Ovary (tissue), 9 donors: ENCODE data around the gene TMEM214. TPM values are rescaled to one million over a fixed set of nuclear protein-coding genes. Genes with fewer than 3 reads are reported as not detected.
"Not testable (repeated sequence)": the region's sequence is repeated elsewhere in the genome, so short reads cannot be mapped to it uniquely, and the experiment has no call there.

ENCODE experiments used
- DNase-seq, 5 donors: peaks; one replicate each; pipeline ENCODE4 v3.0.0-alpha.2; 2019 to 2020
- H3K27ac ChIP-seq, 2 donors: fragments of 200-600 bp; one replicate each; pipeline versions ENCODE4 v1.5.1 to v1.8.0; 2019 to 2022
- H3K27me3 ChIP-seq: fragments of 200-600 bp; one replicate; pipeline ENCODE4 v1.8.0; 2022
- H3K36me3 ChIP-seq: fragments of 200-600 bp; sonication (generic); one replicate; pipeline ENCODE4 v1.5.1; 2019
- H3K4me1 ChIP-seq: one replicate; pipeline ENCODE4 v1.8.1; 2013; ENCODE audit warnings: mild to moderate bottlenecking, moderate library complexity; ENCODE audit not compliant: insufficient read depth
- H3K4me3 ChIP-seq: fragments of 200-600 bp; sonication (generic); one replicate; pipeline ENCODE4 v1.5.1; 2017
- H3K9me3 ChIP-seq, 2 donors: fragments of 200-600 bp in 1 of 2; sonication (generic) in 1 of 2; one replicate each; pipeline versions ENCODE4 v1.5.1 to v1.8.1; 2013 to 2019; ENCODE audit warnings: mild to moderate bottlenecking in 1 of 2, moderate library complexity in 1 of 2
- EP300 ChIP-seq: sonication (generic); formaldehyde crosslinking; IDR thresholded peaks from one replicate; pipeline ENCODE4 v1.6.1; 2017; ENCODE audit warnings: antibody characterized with exemption
- POLR2A ChIP-seq: fragments of 450-650 bp; IDR thresholded peaks from one replicate; pipeline ENCODE4 v1.6.1; 2017; ENCODE audit warnings: antibody characterized with exemption, mild to moderate bottlenecking, moderate library complexity
- WGBS, 3 donors: extraction: QIAGEN DNeasy Blood & Tissue Kit in 1 of 3; methylation state at CpG; one replicate each; pipeline versions ENCODE4 v1.1.5 to v1.1.7; 2013 to 2017; 5-methylcytosine and 5-hydroxymethylcytosine counted together
- intact Hi-C, 4 donors: fragments of 100-400 bp; cut with DNase I; formaldehyde crosslinking; loops; one replicate each; pipeline versions ENCODE4 v1.11.0 to v1.15.1; 2022 to 2023
- polyA plus RNA-seq, 2 donors: library from polyadenylated mRNA; stranded (reverse); fragments of 200-250 nt in 1 of 2; fragments of 350-450 nt in 1 of 2; fragmentation: Illumina TruSeq in 1 of 2; extraction: RNeasy Lipid Tissue Mini Kit (QIAGEN cat#74804) in 1 of 2; gene quantifications; one replicate each; pipeline ENCODE4 v1.2.3, GENCODE V29; 2013 to 2014
- total RNA-seq, 7 donors: library from RNA; depleted of rRNA in 2 of 7; stranded (reverse); fragments of >200 nt in 2 of 7; fragmentation: NEBNext Ultra II Directional in 3 of 7; extraction: Animal tissue kit (Norgen Biotek cat#: 25700) in 3 of 7; gene quantifications; one replicate each; pipeline versions ENCODE4 v1.1.0 to v1.2.4, GENCODE V29; 2016 to 2023
- TF ChIP-seq, protein P1 (sequence below), 3 donors: fragments of 450-650 bp in 2 of 3; fragments of 200-600 bp in 1 of 3; IDR thresholded peaks; one replicate each; pipeline versions ENCODE4 v1.5.1 to v1.8.0; 2016 to 2022; ENCODE audit warnings: antibody characterized with exemption in 3 of 3, mild to moderate bottlenecking in 1 of 3
- donor health status: DM: no; HTN: no; CAD: no; lungs with moderate emphysema.
- donor health status: DM: no; HTN: no; CAD: no.
- donor health status: Bipolar disorder and iron deficiency.
- donor health status: DM: yes; HTN: yes; CAD: no.
- donor health status: DM: no; HTN: no; CAD: no.
- donor health status: DM: yes; HTN: yes; CAD: no.

The TMEM214 gene
- total and polyA plus RNA-seq, 9 donors, result 26.5 to 101 (median 67.1) TPM

DNA sequence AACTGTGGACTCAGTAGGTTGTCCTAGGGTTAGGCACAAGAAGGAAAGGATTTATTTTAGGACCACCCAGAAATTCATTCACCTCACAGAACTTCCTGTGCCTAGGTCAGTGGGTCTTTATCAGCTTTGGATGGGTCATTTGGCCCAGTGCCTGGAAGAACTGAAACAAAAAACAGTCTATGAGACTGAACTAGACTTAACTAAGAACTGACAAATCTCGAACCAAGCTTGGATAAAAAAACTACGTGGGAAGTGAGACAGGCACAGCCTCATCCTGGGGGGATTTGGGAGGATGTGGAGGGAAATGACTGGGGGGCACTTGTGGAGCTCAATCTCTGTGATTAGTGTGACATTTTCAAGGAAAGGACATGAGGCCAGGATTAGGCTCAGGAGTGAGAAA is 41.0 kb downstream of the TMEM214 start:
- H3K4me1 ChIP-seq, result peaks cover 16% of the 10 kb centered on the region
- DNase-seq, result peak in 2 of 5 donors; percentile 39 to 52
- no peaks in the 10 kb centered on the region for H3K36me3 ChIP-seq
- H3K27ac ChIP-seq, result peak overlapping the region in 1 of 2 donors; percentile 98
- intact Hi-C loops, result no loop called here
- H3K27me3 ChIP-seq, result no peaks in the 10 kb centered on the region
- H3K9me3 ChIP-seq, result no peaks in the 10 kb centered on the region
- TF ChIP-seq, protein P1, sequence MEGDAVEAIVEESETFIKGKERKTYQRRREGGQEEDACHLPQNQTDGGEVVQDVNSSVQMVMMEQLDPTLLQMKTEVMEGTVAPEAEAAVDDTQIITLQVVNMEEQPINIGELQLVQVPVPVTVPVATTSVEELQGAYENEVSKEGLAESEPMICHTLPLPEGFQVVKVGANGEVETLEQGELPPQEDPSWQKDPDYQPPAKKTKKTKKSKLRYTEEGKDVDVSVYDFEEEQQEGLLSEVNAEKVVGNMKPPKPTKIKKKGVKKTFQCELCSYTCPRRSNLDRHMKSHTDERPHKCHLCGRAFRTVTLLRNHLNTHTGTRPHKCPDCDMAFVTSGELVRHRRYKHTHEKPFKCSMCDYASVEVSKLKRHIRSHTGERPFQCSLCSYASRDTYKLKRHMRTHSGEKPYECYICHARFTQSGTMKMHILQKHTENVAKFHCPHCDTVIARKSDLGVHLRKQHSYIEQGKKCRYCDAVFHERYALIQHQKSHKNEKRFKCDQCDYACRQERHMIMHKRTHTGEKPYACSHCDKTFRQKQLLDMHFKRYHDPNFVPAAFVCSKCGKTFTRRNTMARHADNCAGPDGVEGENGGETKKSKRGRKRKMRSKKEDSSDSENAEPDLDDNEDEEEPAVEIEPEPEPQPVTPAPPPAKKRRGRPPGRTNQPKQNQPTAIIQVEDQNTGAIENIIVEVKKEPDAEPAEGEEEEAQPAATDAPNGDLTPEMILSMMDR (IDR thresholded peaks at IDR 0.05), result no peak
- TF ChIP-seq EP300 (no peak), POLR2A (no peak)
- WGBS, 3 donors, result 3% methylated on average over 2 of the region's 2 CpGs
- no peak overlapping the region for H3K4me3 ChIP-seq

GRCh38 chr2:27074738-27075565 is 42.2 kb downstream of the TMEM214 start:
- H3K4me1 ChIP-seq, result peaks cover 17% of the 10 kb centered on the region
- TF ChIP-seq, protein P1 (IDR thresholded peaks at IDR 0.05), result no peak
- intact Hi-C loops, result no loop called here
- peak; percentile 59 to 73 (median 68) for DNase-seq
- H3K9me3 ChIP-seq, result no peaks in the 10 kb centered on the region
- no peaks in the 10 kb centered on the region for H3K36me3 ChIP-seq
- no peaks in the 10 kb centered on the region for H3K27me3 ChIP-seq
- 32 to 46% (median 35%) methylated on average over 4 of the region's 4 CpGs for WGBS, 3 donors
- peak overlapping the region in 1 of 2 donors; percentile 98 for H3K27ac ChIP-seq
- no peak overlapping the region for H3K4me3 ChIP-seq

GRCh38 chr2:27075566-27075871 is 42.8 kb downstream of the TMEM214 start:
- DNase-seq, H3K27me3 ChIP-seq, H3K9me3 ChIP-seq, intact Hi-C loops, H3K4me3 ChIP-seq, H3K36me3 ChIP-seq: not testable (repeated sequence)
- peaks cover 19% of the 10 kb centered on the region for H3K4me1 ChIP-seq
- WGBS, 3 donors, result 67 to 68% (median 67%) methylated on average over 6 of the region's 6 CpGs
- peak overlapping the region in 1 of 2 donors; percentile 98 for H3K27ac ChIP-seq

GRCh38 chr2:27076323-27076722 is 43.6 kb downstream of the TMEM214 start:
- H3K4me3 ChIP-seq, result no peak overlapping the region
- H3K9me3 ChIP-seq, result no peaks in the 10 kb centered on the region
- no peaks in the 10 kb centered on the region for H3K36me3 ChIP-seq
- 82 to 91% (median 89%) methylated on average over 4 of the region's 4 CpGs for WGBS, 3 donors
- intact Hi-C loops, result no loop called here
- no peak for DNase-seq
- H3K27ac ChIP-seq, result peak overlapping the region in 1 of 2 donors; percentile 98
- H3K27me3 ChIP-seq, result no peaks in the 10 kb centered on the region
- TF ChIP-seq, protein P1 (IDR thresholded peaks at IDR 0.05), result no peak
- no peak for TF ChIP-seq EP300
- TF ChIP-seq POLR2A, result no peak
- H3K4me1 ChIP-seq, result peaks cover 22% of the 10 kb centered on the region

- Histone ChIP-seq H3K9me3 (no peaks in the 10 kb centered on the region), H3K4me3 (no peak overlapping the region), H3K27ac (peak overlapping the region; percentile 48 to 98), H3K27me3 (no peaks in the 10 kb centered on the region), H3K4me1 (peaks cover 27% of the 10 kb centered on the region), H3K36me3 (no peaks in the 10 kb centered on the region)
- peak in 2 of 5 donors; percentile 36 to 43 for DNase-seq
- intact Hi-C loops, result no loop called here
- TF ChIP-seq, protein P1 (IDR thresholded peaks at IDR 0.05), result no peak
- no peak for TF ChIP-seq EP300
- TF ChIP-seq POLR2A, result no peak
- WGBS, 3 donors, result 59 to 61% (median 60%) methylated on average over 7 of the region's 7 CpGs
Measured at GRCh38 chr2:27077231-27077630, 44.5 kb downstream of the TMEM214 start.
